ENCODE data around the gene GRM7.

GRCh38 chr3:7340795-7341194, 479.9 kb downstream of the GRM7 start:
- TF ChIP-seq CTCF (IDR thresholded peaks at IDR 0.05; ENCODE audit: low read depth, low read length, poor library complexity, severe bottlenecking) (no peak), EZH2phosphoT487 (IDR thresholded peaks at IDR 0.05; ENCODE audit: borderline replicate concordance, low read length) (no peak)

Measured in DOHH2 (cell line).